ENCODE data around the gene SHANK2.

SHANK2 gene

DNA sequence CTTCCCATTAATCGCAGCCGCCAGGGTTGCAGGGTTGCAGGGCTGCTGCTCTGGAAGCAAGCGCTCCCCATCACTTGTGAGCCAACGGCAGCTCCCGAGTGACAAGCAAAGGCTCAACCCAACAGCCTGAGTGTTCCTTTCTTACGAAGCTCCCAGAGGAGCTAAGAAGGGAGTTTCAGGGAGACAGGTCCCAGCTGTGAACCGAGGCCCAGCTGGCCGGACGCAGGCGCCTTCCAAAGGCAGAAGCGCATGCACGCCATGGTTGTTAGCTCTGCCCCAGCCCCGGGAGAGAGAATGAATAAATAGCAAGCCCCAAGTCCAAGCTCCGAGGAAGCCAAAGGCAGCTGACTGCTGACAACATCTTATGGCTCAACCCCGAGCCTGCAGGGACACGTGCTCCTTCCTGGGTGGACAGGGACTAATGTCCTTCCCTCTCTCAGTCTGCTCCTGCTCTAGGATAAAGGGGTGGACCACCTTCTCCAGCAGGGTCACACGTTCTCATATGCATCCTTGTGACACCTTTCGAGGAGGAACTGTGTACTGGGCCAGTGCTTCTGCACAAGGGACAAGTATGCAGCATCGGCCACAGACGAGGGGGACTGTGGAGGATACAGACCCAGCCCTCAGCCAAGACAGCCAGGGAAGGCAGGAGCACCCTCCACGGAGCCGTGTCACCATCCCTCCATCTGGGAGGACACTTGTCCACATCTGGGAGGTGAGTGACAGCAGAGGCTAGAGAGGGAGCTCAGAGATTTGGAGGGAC, 29.9 kb downstream of the SHANK2 start:
- DNase-seq (ENCODE audit: low spot score): no peak

DNA sequence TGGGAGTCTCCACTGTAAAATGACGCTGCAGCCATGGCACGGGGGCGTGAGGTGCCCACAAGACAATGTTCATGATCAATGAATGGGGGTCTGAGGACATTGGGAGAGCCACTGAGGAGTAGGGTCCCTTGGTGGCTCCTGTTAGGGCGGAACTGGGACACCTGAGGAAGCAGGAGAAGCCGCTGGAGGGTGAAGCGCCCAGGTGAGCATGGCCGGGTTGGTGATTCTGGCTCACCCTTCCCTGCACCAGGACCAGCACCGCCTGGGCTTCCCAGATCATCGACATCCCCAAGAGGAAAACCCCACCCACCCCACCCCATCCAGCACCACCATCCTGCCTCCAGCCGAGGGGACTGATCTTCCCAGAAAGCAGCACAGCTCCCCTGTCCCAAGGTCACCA, 30.6 kb downstream of the SHANK2 start:
- no peak for DNase-seq (ENCODE audit: low spot score)

DNA sequence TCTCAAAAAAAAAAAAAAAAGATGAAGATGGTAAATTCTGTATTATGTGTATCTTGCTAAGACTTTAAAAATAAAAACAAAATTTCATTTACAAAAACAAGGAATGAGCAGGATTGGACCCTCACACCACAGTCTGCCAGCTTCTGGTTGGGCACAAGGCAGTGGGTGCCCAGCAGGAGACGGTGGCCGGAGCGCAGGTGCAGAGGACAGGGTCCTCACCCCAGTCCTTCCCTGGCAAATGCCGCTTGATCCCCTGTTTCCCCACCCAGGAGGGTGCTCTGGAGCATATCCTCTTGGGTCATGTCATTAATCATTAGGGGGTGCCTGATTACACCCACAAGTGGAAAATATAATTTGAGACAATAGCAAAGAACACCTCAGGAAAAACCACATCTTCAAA, 31.2 kb downstream of the SHANK2 start:
- no peak for DNase-seq (ENCODE audit: low spot score)

- no peak for DNase-seq (ENCODE audit: low spot score)
Observed at GRCh38 chr11:71218789-71219499, 33.4 kb downstream of the SHANK2 start.

DNA sequence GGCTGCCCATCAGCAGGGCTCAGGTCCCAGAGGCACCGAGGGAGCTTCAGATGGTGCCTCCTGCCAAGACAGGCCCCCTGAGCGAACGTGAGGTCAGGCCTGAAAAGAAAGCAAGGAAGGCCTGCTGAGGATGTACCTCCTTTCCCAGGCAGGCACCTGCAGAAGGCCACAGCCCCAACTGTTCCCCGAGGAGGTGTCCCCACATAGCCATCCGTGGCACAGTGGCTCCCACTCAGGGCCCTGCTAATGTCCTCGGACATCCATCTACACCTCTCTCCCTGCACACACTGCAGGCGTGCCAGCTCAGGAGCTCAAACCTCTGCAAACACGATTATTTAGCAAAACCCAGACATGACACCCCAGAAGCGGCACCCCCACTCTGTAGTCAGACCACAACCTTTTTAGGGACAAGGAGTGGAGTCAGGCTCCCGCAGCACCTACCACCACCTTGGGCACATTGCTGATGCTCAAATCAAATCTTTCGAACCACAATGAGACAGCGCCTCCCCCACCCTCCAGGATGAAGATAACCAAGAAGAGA, 36.9 kb downstream of the SHANK2 start:
- no peak for DNase-seq (ENCODE audit: low spot score)

DNA sequence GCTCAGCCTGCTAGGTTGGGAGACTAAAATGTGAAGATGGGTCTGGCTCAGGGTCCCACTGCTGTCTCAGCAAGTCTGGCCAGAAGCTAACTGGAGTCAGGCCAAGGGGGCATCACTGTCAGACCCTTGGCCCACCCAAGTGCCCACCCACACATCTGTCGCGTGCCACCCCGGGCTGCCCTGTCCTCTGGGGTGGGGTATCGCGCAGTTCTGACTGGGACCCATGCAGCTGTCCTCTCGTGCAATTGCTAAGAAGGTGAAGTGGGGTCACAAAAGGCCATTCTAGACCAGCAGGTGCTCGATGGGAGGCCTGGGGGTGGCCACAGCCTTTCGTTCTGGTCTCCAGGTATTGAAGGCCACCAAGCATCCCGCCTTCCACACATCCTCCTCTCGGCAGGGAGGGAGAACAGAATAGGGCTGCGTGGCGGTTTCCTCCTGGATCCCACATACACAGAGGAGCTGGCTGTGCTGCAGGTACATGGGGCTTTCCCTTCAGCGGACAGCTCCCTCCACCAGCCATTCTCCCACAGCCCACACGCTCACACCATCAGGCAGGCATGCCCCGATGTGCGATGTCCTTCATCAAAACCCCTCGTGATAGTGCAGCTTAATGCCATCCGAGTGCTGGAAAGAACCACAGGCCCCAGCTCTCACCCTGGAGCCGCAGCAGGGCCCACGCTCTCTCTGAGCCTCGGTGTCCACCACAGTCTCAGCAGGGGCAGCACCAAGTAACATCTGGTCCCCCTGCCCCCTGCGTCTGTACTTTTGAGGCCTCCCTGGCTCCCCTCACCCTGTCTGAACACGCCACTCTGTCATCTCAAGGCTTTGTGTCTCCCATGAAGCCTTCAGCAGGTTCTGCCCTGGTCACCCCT, 37.6 kb downstream of the SHANK2 start:
- DNase-seq (ENCODE audit: low spot score): no peak

DNA sequence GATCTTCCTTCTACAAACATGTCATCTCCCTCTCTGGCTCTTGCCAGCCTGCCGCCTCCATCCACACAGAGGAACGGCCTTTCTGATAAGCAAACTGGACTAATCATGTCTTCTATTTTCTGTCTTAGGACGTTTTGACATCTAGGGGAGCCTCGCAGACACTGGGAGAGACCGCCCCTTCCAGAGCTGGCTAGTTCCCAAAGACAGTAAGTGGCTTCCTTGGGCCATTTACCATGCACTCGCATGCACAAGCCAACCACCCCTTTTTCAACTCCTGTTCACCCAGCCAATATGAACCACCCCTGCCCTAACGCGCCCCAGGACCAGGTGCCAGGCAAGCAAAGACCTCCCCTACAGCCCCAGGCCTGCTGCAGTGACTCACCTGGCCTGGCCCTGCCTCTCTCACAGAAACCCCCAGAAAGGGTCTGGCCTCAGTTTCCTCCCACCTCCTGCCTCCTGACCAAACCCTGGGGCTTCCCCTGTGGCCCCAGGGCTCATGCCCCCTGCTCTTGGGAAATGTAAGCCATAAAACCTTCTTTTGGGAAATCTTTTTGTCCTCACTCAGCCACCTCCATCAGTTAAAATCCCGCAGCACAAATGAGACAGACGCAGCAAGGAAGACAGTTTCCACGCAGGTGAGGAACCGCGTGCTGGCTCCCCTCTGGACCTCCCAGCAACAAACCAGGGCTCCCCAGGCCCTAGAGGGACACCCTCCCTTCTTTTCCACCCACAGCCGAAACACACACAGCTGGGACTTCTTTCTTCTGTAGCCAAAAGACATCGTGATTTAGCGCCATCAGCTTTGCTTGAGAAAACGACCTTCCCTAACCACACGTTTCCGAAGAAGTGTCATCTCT, 38.5 kb downstream of the SHANK2 start:
- no peak for DNase-seq (ENCODE audit: low spot score)

DNA sequence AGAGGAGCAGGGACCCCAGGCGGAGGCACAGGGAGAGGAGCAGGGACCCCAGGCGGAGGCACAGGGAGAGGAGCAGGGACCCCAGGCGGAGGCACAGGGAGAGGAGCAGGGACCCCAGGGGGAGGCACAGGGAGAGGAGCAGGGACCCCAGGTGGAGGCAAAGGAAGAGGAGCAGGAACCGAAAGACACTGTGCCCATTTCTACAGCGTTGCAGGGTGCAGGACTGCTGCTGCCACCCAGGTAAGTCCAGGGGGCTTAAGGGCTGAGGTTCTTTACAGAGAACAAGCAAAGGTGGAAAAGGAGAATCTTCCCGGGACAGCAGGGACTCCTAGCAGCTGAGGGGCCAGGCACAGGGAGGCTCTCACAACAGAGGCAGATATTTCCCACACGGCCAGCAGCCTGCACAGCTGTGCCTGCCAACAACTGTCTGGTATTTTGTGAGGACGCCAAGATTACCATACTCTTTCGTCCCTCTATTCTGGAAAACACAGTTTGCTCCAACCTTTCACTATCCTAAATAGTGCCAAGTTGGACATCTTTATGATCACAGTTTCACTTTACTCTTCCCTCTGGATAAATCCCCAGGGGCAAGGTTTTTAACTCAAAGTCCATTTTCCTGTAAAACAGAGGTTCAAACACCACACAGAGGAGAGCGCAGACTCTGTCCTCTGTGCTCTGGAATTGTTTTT, 39.4 kb downstream of the SHANK2 start:
- no peak for DNase-seq (ENCODE audit: low spot score)

DNA sequence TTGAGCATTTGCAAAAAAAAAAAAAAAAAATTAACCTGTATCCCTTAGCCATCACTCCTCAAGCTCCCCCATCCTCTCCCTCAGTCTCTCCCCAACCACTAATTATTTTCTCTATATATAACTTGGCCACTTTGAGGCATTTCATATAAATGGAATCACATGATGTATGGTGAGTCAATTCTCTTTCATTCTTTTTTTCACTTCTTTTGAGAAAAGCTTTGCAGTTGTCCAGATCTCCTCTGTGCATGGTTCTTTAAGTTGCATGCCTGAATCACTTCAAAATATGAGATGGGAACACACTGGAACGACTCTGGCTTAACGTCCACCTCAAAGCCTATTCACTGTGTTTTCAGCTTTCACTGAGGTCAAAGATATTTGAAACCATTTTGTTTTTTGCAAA, 40.7 kb downstream of the SHANK2 start:
- no peak for DNase-seq (ENCODE audit: low spot score)

GRCh38 chr11:71210861-71211260, 41.5 kb downstream of the SHANK2 start:
- DNase-seq (ENCODE audit: low spot score): no peak

- DNase-seq (ENCODE audit: low spot score): no peak
Observed at GRCh38 chr11:71209656-71210055, 42.7 kb downstream of the SHANK2 start.

DNA sequence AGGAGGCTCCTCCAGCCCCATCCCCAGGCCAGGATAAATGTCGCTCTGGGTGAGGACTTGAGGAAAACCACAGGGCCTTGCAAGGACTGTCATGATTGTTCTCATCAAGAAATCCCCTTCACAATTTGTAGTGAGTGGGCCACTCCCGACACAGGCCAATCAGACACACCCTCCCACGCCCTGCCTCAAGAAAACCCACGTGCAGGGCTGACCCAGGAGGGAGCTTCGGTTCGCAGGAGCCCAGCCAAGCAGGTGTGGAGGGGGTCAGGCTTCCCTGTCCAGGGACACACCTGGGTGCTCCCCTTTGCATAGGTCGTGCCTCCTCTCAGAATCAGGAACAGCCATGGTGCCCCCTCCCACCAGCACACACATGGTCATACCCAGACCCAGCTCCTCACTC, 43.2 kb downstream of the SHANK2 start:
- DNase-seq (ENCODE audit: low spot score): no peak

GRCh38 chr11:71208011-71208774, 44.2 kb downstream of the SHANK2 start:
- DNase-seq (ENCODE audit: low spot score): no peak

DNA sequence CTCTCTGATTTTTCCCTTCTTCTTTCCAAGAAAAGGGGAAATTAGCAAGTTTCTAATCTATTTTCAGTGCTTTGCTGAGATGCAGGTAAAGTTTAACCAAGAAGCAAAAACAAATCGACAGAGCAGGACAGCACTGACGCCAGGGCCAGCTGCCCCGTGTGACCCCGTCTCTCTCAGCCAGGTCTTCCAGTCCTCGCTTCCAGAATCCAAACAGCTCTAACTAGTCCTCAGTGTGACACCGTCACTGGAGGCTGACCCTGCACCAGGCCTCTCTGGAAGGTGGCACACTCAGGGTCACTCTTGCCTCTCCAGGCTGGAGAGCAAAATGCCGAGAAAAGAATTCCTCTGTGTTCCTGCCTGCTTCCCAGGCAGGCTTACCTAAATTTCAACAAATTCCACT, 44.8 kb downstream of the SHANK2 start:
- DNase-seq (ENCODE audit: low spot score): no peak

- no peak for DNase-seq (ENCODE audit: low spot score)
Observed at GRCh38 chr11:71206186-71206585, 46.2 kb downstream of the SHANK2 start.

DNA sequence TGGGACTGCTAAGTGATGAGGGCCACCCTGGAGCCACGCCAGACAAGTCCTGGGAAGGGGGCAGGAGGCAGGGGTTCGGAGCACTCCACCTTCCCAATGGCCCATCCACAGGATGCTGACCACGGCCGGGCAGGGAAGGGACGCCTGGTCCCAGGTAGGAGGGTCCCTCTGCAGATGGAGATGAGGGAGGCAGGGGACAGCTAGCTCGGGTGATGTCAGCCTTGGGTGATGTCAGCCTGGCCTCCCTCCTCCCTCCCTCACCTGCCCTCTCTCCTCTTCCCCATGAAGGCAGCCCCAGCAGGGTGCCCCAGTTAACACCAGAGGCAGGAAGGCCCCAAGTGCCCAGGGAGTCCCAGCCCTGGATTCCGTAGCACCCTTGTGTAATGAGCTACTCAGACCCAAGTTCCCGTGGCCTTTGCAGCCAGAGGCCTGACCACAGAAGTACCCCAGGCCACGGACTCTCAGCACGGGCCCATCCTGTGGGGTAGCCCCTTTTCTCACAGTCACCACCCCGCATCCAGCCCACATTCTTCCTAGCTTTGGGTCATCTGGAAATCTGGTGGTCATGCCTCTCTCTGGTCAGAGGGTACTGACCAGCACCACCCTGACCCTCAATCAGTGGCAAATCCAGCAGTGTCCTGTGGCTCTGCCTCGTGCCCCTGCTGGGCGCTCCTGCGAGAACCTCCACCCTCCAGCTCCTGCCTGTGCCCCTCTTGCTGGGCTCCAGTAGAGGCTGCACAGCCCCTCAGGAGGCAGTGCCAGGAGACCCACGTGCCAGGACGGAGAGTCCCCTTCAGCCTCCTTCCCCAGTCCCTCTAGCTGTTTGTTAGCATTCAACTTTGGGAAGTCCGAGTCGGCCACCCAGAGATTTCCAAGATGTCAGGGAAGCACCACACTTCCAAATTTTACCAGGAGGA, 47.4 kb downstream of the SHANK2 start:
- no peak for DNase-seq (ENCODE audit: low spot score)

- no peak for DNase-seq (ENCODE audit: low spot score)
Observed at GRCh38 chr11:71204294-71204693, 48.1 kb downstream of the SHANK2 start.

- no peak for DNase-seq (ENCODE audit: low spot score)
Observed at GRCh38 chr11:71203681-71204080, 48.7 kb downstream of the SHANK2 start.

DNA sequence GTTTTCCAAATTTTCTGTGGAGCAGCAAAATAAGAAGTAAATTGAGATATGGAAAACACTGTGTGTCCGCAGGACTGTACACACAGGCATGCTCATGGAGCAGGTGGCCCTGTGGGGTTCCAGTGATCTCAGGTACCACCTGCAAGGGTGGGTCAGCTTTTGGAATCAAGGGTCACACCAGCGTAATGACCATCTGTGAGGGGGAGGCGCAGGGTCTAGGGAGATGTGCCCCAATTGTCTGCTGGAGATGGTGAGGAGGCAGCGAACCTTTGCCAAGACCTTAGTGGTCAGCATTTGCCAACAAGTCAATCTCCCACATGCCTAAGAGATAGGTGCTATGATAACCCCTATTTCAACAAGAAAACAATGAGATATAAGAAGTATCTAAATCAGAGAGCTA, 49.4 kb downstream of the SHANK2 start:
- no peak for DNase-seq (ENCODE audit: low spot score)
